Measurements from ENCODE around the gene WDFY1. TPM values are rescaled to one million over a fixed set of nuclear protein-coding genes. Genes with fewer than 3 reads are reported as not detected.
A peak's percentile ranks its signal among the peaks of the same experiment; 100 is the strongest.

Gene WDFY1
- total and polyA plus RNA-seq, 4 donors = 36.4 to 87.3 (median 57.8) TPM

DNA sequence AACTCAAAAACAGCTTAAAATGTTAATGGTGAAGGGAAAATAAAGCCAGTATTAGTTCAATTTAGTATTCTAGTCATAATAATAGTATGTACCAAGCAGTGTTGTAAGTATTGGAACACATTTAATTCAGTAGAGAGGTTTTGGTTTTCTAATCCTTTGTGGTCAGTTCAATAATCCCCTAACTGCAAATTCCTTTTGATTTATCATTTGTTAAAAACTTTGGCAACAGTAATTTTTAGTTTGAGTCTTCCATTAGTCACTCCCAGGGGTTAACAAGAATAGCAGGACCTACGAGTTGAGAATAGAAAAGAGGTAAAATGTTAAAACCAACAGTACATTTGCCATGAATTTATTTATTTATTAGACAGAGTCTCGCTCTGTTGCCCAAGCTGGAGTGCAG lies 22.8 kb upstream of the WDFY1 start:
- 100% methylated on average over 1 of the region's 2 CpGs for WGBS (ENCODE audit: insufficient coverage)
- DNase-seq (ENCODE audit: low read depth in 4 of 6, low spot score in 6 of 6) = no peak
- Histone ChIP-seq H3K36me3 (ENCODE audit: control insufficient read depth, insufficient read depth, low read length) (peaks cover 15% of the 10 kb centered on the region), H3K27me3 (ENCODE audit: control insufficient read depth, insufficient read depth, low read length) (no peaks in the 10 kb centered on the region), H3K27ac (ENCODE audit: low read depth, low read length) (no peak overlapping the region), H3K4me3 (ENCODE audit: low read depth, low read length) (no peak overlapping the region), H3K9me3 (ENCODE audit: control insufficient read depth, insufficient read depth, low read length) (no peaks in the 10 kb centered on the region), H3K4me1 (ENCODE audit: control insufficient read depth, insufficient read depth, low read length) (peaks cover 2% of the 10 kb centered on the region)

DNA sequence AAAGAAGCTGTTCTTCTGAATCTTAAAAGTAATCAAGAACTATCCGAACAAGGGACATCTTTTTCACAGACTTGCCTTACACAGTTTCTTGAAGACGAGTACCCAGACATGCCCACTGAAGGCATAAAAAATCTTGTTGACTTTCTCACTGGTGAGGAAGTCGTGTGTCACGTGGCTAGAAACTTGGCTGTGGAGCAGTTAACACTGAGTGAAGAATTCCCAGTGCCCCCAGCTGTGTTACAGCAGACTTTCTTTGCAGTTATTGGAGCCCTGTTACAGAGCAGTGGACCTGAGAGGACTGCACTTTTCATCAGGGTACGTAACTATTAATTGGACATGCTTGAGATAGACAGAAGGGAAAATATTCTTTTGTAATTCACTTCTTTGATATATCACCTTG lies 14.6 kb upstream of the WDFY1 start:
- H3K4me1 ChIP-seq (ENCODE audit: control insufficient read depth, insufficient read depth, low read length) = peaks cover 8% of the 10 kb centered on the region
- H3K27me3 ChIP-seq (ENCODE audit: control insufficient read depth, insufficient read depth, low read length) = no peaks in the 10 kb centered on the region
- H3K27ac ChIP-seq (ENCODE audit: low read depth, low read length) = no peak overlapping the region
- no peaks in the 10 kb centered on the region for H3K9me3 ChIP-seq (ENCODE audit: control insufficient read depth, insufficient read depth, low read length)
- no peak overlapping the region for H3K4me3 ChIP-seq (ENCODE audit: low read depth, low read length)
- DNase-seq (ENCODE audit: low read depth in 4 of 6, low spot score in 6 of 6) = no peak
- WGBS (ENCODE audit: insufficient coverage) = 0% methylated on average over 2 of the region's 5 CpGs
- peaks cover 3% of the 10 kb centered on the region for H3K36me3 ChIP-seq (ENCODE audit: control insufficient read depth, insufficient read depth, low read length)

DNA sequence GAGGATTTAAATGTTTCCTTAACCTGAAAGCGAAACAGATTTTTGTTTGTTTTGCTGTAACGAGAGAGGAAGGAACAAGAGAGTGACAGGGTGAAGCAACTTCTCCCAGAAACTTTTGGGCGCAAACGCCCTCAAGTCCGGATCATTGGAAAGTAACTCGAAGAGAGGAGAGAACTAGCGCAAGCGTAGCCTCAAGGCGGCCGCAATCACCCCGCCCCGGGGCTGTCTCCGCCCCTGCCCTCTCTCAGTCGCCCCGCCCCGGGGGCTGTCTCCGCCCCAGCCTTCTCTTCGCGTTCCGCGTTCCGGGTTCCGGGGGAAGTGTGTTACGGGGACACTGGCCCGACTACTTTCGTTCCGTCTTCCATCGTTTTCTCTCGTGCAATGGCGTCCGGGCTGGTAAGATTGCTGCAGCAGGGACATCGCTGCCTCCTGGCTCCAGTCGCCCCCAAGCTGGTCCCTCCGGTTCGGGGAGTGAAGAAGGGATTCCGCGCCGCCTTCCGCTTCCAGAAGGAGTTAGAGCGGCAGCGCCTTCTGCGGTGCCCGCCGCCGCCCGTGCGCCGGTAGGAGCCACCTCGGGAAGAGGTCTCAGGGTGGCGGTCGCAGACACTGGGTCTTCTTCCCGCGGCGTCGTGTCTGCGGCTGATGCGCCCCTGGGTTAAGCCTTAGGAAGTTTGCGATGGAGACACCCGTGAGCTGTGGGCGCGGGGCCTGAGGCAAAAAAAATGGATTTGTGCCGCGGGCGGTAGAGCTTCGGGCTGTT lies 12.1 kb upstream of the WDFY1 start, which contains the start of gene MRPL44:
MRPL44 (plus strand) TSS at position 372 of the 760 bp plus-strand sequence; CDS start at position 382, 10 bp downstream.
- Histone ChIP-seq H3K9me3 (ENCODE audit: control insufficient read depth, insufficient read depth, low read length) (no peaks in the 10 kb centered on the region), H3K36me3 (ENCODE audit: control insufficient read depth, insufficient read depth, low read length) (no peaks in the 10 kb centered on the region), H3K27me3 (ENCODE audit: control insufficient read depth, insufficient read depth, low read length) (no peaks in the 10 kb centered on the region), H3K4me3 (ENCODE audit: low read depth, low read length) (peak within 1 kb of the TSS; percentile 88), H3K4me1 (ENCODE audit: control insufficient read depth, insufficient read depth, low read length) (peaks cover 3% of the 10 kb centered on the region), H3K27ac (ENCODE audit: low read depth, low read length) (peak within 1 kb of the TSS; percentile 88)
- peak; percentile 91 to 99 (median 95) for DNase-seq (ENCODE audit: low read depth in 4 of 6, low spot score in 6 of 6)
- WGBS (ENCODE audit: insufficient coverage) = under 1% methylated on average over 65 of the region's 65 CpGs

DNA sequence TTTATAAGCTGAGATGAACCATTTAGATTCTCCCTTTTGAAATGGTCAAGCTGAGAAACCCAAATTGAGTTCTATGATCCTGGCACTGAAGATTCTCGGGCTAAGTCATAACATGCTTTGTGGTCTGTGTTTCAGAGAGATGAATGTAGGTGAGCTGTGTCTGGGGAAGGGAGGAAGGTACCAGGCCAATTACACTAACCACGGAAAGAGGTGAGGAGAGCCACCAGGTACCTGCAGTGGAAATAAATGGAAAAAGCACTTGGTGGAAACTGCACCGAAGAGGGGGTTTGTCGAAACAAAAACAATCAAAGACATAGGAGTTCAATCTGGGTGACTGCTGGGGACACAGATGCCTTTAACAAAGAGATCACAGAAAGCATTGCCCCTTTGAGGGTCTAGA lies 11.2 kb upstream of the WDFY1 start:
- DNase-seq (ENCODE audit: low read depth in 4 of 6, low spot score in 6 of 6) = no peak
- WGBS (ENCODE audit: insufficient coverage) = 67% methylated on average over 4 of the region's 4 CpGs
- no peaks in the 10 kb centered on the region for H3K36me3 ChIP-seq (ENCODE audit: control insufficient read depth, insufficient read depth, low read length)
- H3K9me3 ChIP-seq (ENCODE audit: control insufficient read depth, insufficient read depth, low read length) = no peaks in the 10 kb centered on the region
- peak overlapping the region; percentile 88 for H3K27ac ChIP-seq (ENCODE audit: low read depth, low read length)
- H3K4me3 ChIP-seq (ENCODE audit: low read depth, low read length) = peak overlapping the region; percentile 88
- H3K27me3 ChIP-seq (ENCODE audit: control insufficient read depth, insufficient read depth, low read length) = no peaks in the 10 kb centered on the region
- peaks cover 3% of the 10 kb centered on the region for H3K4me1 ChIP-seq (ENCODE audit: control insufficient read depth, insufficient read depth, low read length)

DNA sequence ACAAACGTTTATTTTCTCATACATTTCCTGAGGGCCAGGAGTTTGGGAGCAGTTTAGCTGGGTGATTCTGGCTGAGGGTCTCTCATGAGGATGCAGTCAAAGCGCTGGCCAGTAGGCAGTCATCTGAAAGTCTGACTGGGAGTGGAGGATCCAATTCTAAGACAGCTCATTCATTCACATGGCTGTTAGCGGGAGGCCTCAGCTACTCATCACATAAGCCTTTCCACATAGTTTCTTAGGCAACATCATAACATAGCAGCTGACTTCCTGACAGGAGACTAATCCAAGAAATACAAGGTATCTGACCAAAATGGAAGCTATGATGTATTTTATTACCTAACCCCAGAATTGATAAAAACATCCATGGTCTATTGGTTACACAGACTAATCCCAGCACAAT lies 9.3 kb upstream of the WDFY1 start:
- Histone ChIP-seq H3K4me3 (ENCODE audit: low read depth, low read length) (no peak overlapping the region), H3K4me1 (ENCODE audit: control insufficient read depth, insufficient read depth, low read length) (no peaks in the 10 kb centered on the region), H3K27ac (ENCODE audit: low read depth, low read length) (no peak overlapping the region), H3K36me3 (ENCODE audit: control insufficient read depth, insufficient read depth, low read length) (no peaks in the 10 kb centered on the region), H3K9me3 (ENCODE audit: control insufficient read depth, insufficient read depth, low read length) (no peaks in the 10 kb centered on the region), H3K27me3 (ENCODE audit: control insufficient read depth, insufficient read depth, low read length) (no peaks in the 10 kb centered on the region)
- WGBS (ENCODE audit: insufficient coverage) = 83% methylated on average over 1 of the region's 3 CpGs
- no peak for DNase-seq (ENCODE audit: low read depth in 4 of 6, low spot score in 6 of 6)

DNA sequence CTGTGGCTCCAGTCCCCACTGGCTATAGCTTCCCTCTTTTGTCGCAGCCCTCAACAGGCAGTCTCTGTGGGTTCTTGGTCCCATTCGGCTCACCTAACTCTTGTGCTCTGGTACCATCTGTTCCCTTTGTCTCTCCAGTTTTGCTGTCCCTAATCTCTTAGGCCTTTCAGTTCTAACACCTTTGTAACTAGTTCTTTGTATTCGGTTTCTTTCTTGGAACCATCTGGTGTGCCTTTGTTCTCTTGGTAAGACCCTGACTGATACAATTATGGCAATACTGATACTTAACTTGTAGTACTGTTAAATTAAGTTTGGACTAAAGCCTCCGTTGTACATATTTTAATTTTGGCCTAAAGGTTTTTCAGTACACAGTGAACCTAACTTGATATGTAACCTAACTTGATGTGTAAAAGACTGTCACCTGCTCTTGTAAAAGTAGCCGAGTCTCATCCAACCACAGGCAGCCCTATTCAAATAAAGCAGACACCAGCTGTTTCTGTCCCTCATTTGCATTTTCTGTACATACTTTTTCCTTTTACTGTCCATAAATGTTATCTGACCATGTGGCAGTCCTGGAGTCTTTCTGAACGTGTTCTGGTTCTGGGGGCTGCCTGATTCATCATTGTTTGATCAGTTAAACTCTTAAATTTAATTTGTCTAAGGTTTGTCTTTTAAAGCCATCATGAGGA lies 7.3 kb upstream of the WDFY1 start:
- peak in 1 of 6 donors; percentile 47 for DNase-seq (ENCODE audit: low read depth in 4 of 6, low spot score in 6 of 6)
- Histone ChIP-seq H3K4me3 (ENCODE audit: low read depth, low read length) (no peak overlapping the region), H3K27me3 (ENCODE audit: control insufficient read depth, insufficient read depth, low read length) (no peaks in the 10 kb centered on the region), H3K4me1 (ENCODE audit: control insufficient read depth, insufficient read depth, low read length) (no peaks in the 10 kb centered on the region), H3K27ac (ENCODE audit: low read depth, low read length) (no peak overlapping the region), H3K36me3 (ENCODE audit: control insufficient read depth, insufficient read depth, low read length) (no peaks in the 10 kb centered on the region), H3K9me3 (ENCODE audit: control insufficient read depth, insufficient read depth, low read length) (no peaks in the 10 kb centered on the region)
- WGBS (ENCODE audit: insufficient coverage) = 30% methylated on average over 3 of the region's 6 CpGs

DNA sequence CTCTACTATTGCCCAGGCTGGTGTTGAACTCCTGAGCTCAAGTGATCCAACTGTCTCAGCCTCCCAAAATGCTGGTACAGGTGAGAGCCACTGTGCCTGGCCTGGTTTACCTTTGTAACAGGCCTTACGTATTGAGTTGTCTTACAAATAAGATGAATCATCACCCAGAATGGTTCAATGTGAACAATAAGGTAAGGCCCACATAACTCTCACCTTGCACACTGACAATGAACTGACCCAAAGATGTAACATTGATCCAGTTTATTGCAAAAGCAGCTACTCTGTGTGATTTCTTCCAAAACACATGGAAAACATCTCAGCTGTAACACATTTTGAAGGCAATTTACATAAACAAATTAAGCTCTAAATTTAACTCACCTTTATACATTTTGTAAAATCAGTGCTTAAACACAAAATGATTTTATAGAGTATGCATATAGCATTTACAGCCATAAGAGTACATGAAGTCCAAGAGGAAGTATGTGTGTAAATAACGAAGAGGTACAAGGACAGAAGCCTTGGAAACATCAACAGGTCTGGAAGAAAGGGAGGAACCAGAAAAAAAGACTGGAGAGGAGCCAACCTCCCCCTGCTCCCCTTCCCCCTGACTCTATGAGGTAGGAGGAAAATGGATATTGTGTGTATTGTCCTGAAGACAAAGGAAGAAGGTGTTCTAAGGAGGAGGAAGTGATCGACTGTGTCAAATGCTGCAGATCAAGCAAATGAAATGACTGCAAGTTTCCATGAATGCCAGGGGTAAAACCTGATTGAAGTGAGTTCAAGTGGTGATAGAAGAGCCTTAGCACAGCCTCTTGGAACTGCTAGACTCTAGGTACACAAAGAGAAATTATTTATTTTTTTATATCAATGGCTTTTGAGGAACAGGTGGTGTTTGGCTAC lies 5.6 kb upstream of the WDFY1 start:
- no peaks in the 10 kb centered on the region for H3K4me1 ChIP-seq (ENCODE audit: control insufficient read depth, insufficient read depth, low read length)
- WGBS (ENCODE audit: insufficient coverage) = 61% methylated on average over 2 of the region's 3 CpGs

DNA sequence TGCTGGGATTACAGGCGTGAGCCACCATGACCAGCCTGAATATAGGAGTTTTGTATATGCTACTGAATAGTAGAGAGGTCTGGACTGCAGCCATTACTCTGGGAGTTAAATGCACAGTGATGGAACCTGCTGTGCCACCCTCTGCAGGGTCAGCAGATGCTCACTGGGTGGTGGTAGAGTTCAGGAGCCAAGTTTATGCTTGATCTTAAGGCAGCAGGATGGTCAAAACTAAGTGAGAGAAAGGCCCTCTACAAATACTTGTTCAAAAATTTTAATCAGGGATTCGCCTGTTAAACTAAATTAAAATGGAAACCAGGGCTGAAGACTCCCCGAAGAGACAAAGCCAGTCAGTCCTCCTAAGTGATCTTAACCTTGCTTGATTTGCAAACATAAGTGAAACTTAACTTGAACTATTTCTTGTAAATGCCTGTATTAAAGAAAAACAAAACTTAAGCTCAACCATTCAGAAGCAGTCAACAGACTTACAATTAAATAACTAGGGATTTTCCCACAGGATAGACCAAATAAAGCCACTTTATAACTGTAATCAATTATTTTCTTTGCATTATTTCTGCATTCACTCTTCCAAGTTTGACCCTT lies 4.2 kb upstream of the WDFY1 start:
- Histone ChIP-seq H3K27ac (ENCODE audit: low read depth, low read length) (no peak overlapping the region), H3K27me3 (ENCODE audit: control insufficient read depth, insufficient read depth, low read length) (no peaks in the 10 kb centered on the region), H3K9me3 (ENCODE audit: control insufficient read depth, insufficient read depth, low read length) (no peaks in the 10 kb centered on the region), H3K4me1 (ENCODE audit: control insufficient read depth, insufficient read depth, low read length) (peaks cover under 1% of the 10 kb centered on the region), H3K4me3 (ENCODE audit: low read depth, low read length) (no peak overlapping the region), H3K36me3 (ENCODE audit: control insufficient read depth, insufficient read depth, low read length) (no peaks in the 10 kb centered on the region)
- no peak for DNase-seq (ENCODE audit: low read depth in 4 of 6, low spot score in 6 of 6)
- 29% methylated on average over 1 of the region's 3 CpGs for WGBS (ENCODE audit: insufficient coverage)

More for the DNA sequence above, 5.6 kb upstream of the WDFY1 start:
- H3K9me3 ChIP-seq (ENCODE audit: control insufficient read depth, insufficient read depth, low read length) = no peaks in the 10 kb centered on the region
- no peak overlapping the region for H3K4me3 ChIP-seq (ENCODE audit: low read depth, low read length)
- H3K36me3 ChIP-seq (ENCODE audit: control insufficient read depth, insufficient read depth, low read length) = no peaks in the 10 kb centered on the region
- no peak overlapping the region for H3K27ac ChIP-seq (ENCODE audit: low read depth, low read length)
- DNase-seq (ENCODE audit: low read depth in 4 of 6, low spot score in 6 of 6) = no peak
- no peaks in the 10 kb centered on the region for H3K27me3 ChIP-seq (ENCODE audit: control insufficient read depth, insufficient read depth, low read length)

DNA sequence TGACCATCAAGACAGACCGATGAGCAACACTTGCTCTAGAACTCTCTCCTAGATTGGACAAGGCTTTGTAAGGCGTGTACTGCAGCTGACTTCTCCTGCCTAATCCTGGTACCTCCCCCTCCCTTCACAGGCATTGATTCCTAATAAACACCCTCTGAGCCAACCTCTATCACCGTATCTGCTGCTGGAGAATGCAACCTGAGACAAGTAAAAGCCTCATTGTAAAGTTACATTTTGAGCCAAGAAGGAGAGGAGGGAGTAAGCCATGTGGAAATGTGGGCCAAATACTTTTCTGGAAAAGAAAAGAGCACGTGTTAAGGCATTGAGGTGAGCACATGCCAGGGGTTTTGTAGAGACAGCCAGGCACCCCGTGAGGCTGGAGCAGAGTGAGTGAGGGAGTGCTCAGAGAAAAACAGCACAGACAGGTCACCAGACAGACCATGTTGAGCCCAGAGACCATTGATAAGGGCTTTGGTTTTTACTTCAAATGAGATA lies 2.6 kb upstream of the WDFY1 start:
- H3K27ac ChIP-seq (ENCODE audit: low read depth, low read length) = no peak overlapping the region

More for the DNA sequence above, 2.6 kb upstream of the WDFY1 start:
- no peaks in the 10 kb centered on the region for H3K9me3 ChIP-seq (ENCODE audit: control insufficient read depth, insufficient read depth, low read length)
- no peaks in the 10 kb centered on the region for H3K27me3 ChIP-seq (ENCODE audit: control insufficient read depth, insufficient read depth, low read length)
- H3K36me3 ChIP-seq (ENCODE audit: control insufficient read depth, insufficient read depth, low read length) = no peaks in the 10 kb centered on the region
- 42% methylated on average over 4 of the region's 5 CpGs for WGBS (ENCODE audit: insufficient coverage)
- DNase-seq (ENCODE audit: low read depth in 4 of 6, low spot score in 6 of 6) = no peak
- H3K4me3 ChIP-seq (ENCODE audit: low read depth, low read length) = no peak overlapping the region
- peaks cover 11% of the 10 kb centered on the region for H3K4me1 ChIP-seq (ENCODE audit: control insufficient read depth, insufficient read depth, low read length)
